Left forelimb (tissue), 1 donor: ENCODE measurements around the gene REM2.
"Not testable (repeated sequence)": the region's sequence is repeated elsewhere in the genome, so short reads cannot be mapped to it uniquely, and the experiment has no call there.

Experiments
- DNase-seq: peaks from one replicate; pipeline ENCODE4 v3.0.0-alpha.2; 2018; ENCODE audit warnings: low spot score

REM2 gene

DNA sequence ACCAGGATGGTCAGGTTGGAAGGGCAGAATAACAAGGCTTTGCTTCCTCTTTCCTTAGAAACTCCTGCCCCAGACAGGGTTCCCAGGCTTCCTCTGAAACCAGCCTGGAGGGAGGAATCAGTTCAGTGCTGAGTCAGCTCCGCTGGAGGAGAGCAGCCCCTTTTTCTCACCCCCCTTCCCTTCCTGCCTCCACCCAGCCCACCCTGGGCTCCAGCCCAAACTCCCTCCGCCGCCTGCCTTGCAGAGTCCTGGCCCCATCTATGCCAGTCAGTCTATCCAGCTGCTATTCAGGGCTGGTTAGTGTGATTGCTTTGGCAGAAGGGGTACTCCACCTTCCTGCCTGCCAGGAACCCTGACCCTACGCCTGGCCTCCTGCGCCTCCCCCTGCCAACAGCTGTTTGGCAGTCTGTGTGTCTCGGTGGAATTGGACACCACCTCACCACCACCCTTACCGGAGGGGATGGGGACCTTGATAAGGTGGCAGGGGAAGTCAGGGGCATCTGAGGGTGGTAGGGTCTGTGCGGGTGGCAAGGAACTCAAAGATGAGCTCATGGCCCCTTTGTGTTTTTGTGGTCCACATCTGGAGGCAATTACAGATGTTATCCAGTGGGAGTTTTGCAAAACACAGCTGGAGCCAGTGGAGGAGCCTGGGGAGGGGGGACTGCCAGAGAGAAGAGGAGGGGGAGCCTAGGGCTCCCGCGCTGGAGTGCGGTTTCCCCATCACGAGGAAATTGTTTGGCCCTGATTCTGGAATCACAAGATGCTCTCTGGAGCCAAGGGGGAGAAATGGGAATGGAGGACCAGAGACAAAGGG lies 34.5 kb upstream of the REM2 start:
- DNase-seq: peak; percentile 95

DNA sequence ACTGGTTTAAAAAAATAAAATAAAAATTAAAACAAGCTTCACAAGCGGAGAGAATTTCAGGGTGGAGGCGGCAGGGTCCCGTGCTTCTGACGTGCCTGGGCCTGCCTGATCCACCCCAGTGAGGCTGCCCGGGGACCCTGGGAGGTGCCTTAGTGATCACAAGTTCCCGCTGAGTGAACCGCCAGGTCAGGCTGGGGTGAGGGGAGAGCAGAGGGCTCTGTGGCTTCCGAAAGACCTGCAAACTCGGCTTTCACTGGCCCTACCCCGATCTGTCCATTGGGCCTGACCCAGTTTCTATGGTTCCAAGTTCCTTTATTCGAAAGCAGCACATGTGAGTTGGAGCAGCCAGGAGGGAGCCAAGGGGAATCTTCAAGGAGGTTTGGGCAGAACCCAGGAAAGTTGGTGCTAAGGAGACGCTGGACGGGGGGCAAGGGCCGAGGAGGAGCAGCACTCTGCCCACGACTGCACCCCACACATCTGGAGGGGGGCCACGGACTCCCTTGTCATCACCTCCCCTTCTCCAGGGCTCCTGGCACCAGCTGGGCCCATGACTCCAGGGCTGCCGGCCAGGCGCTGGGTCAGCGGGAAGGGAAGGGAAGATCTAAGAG lies 33.7 kb upstream of the REM2 start:
- peak; percentile 86 for DNase-seq

DNA sequence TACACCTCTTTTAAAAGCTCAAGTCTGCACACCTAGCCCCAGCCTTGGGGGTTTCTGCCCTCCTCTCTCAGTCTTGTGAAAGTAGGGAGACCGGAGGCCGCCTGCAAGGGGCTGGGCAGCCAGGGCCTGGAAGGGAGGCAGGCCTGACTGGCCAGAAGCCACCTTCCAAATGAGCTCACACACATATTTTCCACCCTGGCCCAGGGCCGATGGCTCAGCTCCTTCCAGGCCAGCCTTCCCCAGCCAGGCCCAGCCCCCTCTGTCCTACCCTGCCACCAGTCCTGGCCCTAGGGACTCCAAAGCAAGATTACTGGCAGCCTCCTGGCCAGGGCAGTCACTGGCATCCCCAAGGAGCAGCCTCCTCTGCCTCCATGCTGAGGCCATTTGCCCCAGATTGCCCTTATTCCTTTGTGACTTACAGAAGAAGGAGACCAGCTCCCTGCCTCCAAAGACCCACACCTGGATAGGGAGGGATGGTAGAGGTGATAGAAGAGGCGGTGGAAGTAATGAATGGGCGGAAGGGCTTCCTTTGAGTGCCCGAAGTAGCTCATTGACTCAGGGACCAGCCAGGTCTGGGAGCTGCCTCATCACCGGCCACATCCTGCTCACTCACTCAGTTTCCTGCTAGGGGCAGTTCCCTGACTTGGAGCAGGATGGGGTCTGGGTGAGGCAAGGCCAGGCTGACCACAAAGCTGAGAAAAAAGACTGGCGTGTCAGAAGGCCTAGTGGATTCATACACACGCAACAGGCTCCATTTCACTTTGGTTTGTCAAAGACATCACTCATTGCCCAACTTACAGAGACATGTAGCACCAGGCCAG lies 31.9 kb upstream of the REM2 start:
- DNase-seq: peak; percentile 91

DNA sequence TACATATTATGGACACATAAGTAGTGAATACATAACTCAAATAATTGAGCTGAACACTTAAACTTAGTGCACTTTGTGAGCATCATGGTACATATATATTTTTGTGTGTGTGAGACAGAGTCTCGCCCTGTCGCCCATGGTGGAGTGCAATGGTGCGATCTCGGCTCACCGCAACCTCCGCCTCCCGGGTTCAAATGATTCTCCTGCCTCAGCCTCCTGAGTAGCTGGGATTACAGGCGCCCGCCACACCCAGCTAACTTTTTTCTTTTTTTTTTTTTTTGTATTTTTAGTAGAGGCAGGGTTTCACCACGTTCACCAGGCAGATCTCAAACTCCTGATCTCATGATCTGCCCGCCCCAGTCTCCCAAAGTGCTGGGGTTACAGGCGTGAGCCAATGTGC lies 30.8 kb upstream of the REM2 start:
- not testable (repeated sequence) for DNase-seq

DNA sequence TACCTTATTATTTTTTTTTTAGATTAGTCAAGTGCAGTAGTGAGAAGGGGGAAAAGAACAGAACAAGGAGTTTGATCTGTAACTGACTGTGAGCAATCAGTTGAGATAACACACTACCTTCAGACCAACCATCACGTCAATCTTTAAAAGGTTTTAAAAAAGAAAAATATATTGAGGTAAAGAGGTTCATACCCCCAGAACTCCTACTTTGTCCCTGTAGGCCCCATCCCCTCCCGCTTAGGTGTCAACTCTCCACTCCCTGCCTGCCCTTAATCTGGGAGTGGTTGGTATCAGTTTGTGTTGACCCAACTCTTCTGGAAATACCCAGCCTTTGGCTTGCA lies 30.5 kb upstream of the REM2 start:
- DNase-seq: no peak

DNA sequence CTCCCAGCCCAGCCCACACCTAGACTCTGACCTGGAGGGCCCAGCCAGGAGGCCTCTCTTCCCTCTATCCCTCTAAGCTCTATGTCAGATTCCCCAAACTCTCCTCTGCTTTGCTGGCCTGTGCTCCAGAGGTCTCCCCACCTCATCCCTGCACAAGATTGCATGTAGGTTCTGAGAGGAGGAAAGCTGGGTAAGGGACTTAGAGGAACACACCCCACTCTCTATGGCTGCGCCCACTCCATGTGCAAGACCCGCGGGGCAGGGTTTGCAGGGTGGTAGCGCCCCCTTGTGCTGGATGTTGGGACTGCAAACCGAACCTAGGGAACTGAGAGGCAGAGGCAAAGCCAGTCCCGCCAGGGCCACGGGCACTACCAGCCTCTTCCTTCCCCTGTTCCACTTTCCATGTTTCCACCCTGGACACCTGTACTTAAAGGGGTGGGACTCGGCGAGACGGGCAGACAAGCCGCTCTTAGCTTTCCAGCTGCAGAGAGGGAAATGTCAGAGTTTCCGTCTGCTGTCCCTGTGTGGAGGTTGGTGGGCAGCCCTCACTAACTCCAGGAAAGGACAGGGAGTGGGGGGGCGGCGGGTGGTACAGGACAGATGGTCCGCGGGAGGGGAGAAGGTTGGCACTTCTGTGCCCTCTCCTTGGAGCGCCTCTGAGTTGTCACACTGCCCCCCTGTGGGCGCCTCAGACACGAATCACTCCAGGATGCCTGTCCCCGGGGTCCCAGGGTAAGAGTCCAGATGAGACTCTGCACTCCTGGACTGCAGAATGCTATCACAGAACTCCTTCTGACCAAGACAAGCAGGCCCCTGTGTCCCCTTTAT lies 29.9 kb upstream of the REM2 start:
- peak; percentile 96 for DNase-seq

DNA sequence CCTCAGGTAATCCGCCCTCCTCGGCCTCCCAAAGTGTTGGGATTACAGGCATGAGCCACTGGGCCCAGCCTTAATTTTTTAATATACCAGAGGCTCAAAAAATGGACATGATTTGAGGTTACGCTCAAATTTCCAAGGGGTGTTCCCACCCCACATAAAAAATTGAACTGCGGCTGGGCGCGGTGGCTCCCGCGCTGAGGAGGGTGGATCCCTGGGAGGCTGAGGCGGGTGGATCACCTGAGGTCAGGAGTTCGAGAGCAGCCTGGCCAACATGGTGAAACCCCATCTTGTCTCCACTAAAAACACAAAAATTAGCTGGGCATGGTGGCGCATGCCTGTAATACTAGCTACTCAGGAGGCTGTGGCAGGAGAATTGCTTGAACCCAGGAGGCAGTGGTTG lies 28.7 kb upstream of the REM2 start:
- DNase-seq: not testable (repeated sequence)

DNA sequence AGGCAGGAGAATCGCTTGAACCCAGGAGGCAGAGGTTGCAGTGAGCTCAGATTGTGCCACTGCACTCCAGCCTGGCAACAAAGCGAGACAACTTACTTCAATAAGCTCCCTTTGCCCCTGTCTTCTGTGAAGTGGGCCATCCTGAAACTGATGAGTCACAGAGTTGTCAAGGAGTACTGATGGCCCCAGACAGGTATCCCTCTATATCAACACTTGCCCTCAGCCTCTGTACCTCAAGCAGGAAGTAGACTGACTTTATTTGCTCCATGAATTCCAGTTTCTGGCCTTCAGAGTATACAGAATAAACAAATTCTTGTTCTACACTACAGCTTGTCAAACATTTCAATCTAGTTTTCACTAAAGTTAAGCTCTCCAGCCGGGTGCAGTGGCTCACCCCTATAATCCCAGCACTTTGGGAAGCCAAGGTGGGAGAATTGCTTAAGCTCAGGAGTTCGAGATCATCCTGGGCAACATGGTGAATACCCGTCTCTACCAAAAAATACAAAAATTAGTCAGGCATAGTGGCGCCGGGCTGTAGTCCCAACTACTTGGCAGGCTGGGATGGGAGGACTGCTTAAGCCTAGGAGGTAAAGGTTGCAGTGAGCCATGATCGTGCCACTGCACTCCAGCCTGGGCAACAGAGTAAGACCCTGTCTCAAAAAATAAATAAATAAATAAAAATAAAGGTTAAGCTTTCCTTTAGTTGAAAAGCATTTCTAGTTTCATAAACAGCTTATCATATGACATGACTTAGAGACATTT lies 27.9 kb upstream of the REM2 start:
- no peak for DNase-seq

DNA sequence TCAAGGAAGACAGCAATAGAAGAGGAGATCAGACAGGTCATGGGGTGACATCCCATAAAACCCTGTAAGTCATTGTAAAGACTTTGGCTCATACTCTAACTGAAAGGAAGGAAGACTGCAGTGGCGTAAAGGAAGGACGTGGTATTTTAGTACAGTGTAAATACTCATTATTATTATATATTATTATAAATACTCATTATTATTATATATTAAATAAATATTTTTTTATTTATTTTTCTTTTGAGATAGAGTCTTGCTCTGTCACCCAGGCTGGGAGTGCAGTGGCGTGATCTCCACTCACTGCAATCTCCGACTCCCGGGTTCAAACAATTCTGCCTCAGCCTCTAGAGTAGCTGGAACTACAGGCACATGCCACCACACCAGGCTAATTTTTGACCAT lies 26.6 kb upstream of the REM2 start:
- DNase-seq: no peak

DNA sequence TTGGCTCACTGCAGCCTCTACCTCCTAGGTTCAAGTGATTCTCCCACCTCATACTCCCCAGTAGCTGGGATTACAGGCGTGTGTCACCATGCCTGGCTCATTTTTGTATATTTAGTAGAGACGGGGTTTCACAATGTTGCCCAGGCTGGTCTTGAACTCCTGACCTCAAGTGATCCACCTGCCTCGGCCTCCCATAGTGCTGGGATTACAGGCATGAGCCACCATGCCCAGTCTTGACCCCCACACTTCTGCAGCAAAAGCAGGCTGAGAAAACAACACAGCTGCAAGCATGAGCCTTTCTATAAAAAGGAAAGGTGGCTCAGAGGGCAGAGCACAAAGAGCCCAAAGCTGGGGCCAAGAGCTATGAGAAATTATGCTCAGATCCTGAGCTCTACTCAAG lies 22.6 kb upstream of the REM2 start:
- not testable (repeated sequence) for DNase-seq

DNA sequence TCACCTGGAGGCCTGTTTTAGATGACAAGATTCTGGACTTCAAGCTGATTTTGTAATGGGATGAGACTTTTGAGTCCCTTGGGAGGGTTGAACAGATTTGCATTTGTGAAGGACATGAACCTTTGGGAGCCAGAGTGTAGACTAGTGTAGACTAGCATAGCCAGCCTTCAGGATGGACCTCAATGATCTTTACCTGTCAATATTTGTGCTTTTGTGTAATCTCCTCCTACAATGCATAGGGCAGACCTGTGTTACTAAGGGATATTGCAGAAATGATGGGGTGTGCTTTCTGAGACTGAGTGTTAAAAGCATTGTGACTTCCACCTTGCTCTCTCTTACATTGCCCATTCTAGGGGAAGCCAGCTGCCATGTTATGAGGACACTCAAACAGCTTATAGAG lies 21.4 kb upstream of the REM2 start:
- DNase-seq: no peak

DNA sequence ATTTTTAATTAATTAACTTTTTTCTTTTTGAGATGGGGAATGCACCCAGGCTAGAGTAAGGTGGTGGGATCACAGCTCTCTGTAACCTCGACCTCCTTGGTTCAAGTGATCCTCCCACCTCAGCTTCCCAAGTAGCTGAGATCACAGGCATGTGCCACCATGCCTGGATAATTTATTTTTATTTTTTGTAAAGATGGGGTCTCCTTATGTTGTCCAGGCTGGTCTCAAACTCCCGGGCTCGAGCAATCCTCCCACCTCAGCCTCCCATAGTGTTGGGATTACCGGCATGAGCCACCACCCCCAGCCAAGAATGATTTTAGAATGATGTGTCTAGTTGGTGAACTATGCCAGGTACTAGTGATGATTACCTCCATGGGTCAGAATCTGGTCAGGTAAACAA lies 18.0 kb upstream of the REM2 start:
- DNase-seq: no peak

DNA sequence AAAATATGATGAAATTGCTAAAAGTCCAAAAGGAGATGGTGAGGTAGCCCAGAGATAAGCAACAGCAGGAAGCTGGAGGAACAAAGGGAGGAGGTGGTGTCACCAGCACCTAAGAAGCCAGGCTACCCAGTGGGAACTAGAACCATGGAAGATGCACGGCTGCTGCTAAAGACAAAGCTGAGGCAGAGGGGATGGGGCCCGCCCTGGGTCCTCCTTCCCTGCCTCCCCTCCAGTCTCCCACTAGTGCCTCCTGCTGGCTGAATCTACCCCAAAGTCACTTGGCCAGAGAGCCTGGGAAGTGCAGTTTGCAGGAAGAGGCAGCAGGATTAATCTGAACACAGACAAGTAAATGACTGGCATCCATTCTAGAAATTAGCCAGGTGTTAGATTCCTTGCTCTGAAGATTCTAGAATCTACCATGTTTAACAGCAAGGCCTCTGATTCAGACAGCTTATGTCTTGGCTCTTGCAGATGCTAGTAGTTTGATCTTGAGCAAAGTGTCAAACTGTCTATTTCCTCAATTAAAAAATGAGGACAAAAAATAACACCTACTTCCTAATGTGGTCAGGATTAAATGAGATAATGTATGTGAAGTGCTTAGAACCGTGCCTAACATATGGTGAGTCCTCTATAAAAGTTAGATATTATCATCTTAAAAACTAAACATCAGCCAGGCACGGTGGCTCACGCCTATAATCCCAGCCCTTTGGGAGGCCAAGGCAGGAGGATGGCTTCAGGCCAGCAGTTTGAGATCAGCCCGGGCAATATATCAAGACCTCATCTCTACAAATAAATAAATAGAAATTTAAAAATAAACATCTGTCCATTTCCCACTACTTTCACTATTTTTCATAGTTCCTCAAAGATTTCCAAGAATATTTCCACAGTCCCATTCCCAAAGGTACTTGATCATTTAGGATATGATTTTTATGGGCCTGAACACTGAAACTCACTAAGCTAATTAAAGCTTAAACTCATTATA lies 17.3 kb upstream of the REM2 start:
- DNase-seq: no peak

DNA sequence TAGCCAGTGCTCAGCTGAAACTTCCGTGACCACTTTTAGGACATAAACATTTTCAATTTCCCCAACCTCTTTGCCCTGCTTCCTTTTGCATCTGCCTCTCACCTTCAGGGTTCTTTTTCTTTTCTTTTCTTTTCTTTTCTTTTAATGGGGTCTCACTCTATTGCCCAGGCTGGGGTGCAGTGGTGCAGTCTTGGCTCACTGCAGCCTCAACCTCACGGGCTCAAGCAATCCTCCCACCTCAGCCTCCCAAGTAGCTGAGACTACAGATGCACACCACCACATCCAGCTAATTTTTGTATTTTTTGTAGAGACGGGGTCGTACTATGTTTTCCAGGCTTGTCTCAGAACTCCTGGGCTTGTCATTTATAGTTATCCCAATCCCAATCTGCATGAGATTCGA lies 16.1 kb upstream of the REM2 start:
- no peak for DNase-seq

DNA sequence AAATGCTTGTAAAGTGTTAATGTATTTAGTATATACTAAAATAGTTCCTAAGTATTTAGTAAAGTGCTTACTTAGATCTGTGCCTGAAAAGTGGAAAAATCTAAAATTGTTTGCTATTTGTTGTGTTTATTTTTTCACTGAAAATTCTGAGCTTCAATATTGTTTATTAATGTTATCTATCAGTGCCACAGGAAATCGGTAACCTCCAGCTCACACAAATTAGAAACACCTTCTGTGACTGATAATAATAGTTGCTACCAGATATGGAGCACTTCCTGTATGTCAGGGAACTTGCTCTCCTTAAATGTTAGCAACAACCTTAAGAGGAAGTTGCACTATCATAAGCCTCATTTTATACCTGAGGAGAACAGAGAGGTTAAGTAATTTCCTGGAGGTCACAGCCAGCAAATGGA lies 12.2 kb upstream of the REM2 start:
- DNase-seq: no peak

DNA sequence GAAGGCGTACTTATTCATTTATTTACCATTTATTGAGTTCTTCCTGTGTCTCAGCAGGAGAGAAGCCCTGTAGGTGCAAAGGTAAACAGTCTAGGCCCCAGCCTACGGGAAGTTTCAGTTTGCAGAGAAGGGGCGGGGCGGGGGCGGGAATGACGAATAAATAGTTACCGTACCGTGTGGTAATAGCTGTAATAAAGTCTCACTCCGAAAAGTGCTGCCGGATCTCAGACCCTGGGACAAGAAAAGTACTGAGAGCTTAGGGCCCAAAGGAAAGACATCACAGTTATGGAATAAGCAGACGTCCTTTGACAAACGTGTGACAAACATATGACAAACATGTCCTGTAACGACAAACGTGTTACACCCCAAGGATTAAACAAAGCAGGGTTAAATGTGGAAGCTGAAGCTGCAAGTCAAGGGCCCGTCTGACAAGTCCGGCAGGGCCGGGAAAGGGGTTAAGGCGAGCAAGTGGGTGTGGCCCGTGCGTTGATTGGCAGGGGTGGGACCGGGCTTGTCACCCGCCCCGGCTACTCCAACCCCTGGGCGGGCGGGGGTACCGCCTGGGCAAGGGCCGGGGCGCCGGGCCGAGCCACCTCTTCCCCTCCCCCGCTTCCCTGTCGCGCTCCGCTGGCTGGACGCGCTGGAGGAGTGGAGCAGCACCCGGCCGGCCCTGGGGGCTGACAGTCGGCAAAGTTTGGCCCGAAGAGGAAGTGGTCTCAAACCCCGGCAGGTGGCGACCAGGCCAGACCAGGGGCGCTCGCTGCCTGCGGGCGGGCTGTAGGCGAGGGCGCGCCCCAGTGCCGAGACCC lies 11.6 kb upstream of the REM2 start, which contains the start of gene LRP10:
LRP10 (plus strand) TSS at position 517 of the 809 bp plus-strand sequence. CDS start 564 bp downstream, outside the sequence.
- peak; percentile 93 for DNase-seq

DNA sequence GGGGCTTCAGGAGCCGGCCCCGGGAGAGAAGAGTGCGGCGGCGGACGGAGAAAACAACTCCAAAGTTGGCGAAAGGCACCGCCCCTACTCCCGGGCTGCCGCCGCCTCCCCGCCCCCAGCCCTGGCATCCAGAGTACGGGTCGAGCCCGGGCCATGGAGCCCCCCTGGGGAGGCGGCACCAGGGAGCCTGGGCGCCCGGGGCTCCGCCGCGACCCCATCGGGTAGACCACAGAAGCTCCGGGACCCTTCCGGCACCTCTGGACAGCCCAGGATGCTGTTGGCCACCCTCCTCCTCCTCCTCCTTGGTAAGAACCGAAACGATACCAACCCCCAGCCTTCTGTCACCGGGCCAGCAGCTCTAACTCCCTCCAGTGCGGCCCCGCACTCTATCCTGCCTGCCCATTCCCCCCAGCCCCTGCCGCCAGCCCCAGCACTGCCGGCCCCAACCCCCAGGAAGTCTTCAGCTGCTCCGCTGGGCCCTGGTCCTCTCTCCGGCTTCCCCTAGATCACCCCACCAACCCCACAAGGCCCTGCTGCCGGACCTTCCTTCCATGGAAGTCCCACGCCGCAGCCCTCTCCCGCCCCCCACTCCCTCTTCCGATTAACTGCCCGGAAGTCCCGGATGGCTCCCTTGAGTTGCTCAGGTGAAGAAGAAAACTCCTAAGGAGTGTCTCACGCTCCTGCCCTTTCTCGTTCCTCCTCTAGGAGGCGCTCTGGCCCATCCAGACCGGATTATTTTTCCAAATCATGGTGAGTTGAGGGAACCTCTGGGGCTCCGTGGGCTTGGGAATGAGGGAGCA lies 10.8 kb upstream of the REM2 start:
- DNase-seq: peak; percentile 86

DNA sequence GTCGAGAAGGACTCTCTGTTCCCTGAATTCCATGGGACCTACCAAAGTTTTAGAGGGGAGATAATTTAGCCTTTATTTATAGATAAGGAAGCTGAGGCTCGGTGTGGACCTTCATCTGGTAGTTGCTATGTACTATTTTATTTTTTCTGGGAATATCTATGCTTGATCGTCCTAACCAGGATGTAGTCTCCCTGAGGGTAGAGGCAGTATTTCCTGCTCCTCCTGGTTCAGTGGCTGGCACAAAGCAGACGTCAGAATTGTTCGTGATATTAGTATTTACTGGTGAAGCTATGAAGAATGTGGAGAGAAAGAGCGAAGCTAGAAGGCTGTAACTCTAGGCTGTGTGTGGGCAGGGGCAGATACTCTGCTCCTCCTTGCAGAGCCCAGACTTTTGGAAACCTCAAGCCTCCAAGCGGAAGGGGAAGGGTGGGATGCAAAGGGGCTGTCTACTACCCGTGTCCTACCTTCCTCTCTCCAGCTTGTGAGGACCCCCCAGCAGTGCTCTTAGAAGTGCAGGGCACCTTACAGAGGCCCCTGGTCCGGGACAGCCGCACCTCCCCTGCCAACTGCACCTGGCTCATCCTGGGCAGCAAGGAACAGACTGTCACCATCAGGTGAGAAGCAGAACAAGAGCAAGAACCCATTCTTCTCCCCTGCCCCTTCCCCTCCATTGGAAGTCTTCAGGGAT lies 10.0 kb upstream of the REM2 start:
- DNase-seq: no peak
